Neuronal stem cell (in vitro differentiated cells): Measurements from ENCODE around the gene GSC2.

Source experiments
- DNase-seq: peaks from one replicate; pipeline ENCODE4 v3.0.0-alpha.2; 2013; ENCODE audit warnings: low spot score
- H2AFZ ChIP-seq: one replicate; pipeline ENCODE4 v1.6.1; 2013; ENCODE audit warnings: mild to moderate bottlenecking, low read length, inconsistent platforms
- H2AK5ac ChIP-seq: 2 replicates; pipeline ENCODE4 v1.6.1; 2013; ENCODE audit warnings: low read depth, mild to moderate bottlenecking, inconsistent platforms, low read length, moderate library complexity, mixed read lengths
- H2BK120ac ChIP-seq: 2 replicates; pipeline ENCODE4 v1.6.1; 2013; ENCODE audit warnings: low read depth, mild to moderate bottlenecking, inconsistent platforms, low read length, moderate library complexity, mixed read lengths
- H2BK12ac ChIP-seq: one replicate; pipeline ENCODE4 v1.6.1; 2013; ENCODE audit warnings: low read length, inconsistent platforms
- H2BK15ac ChIP-seq: 2 replicates; pipeline ENCODE4 v1.6.1; 2013; ENCODE audit warnings: mild to moderate bottlenecking, low read length, inconsistent platforms, mixed read lengths
- H2BK5ac ChIP-seq: one replicate; pipeline ENCODE4 v1.6.1; 2013; ENCODE audit warnings: inconsistent platforms, mild to moderate bottlenecking, low read length, moderate library complexity
- H3K14ac ChIP-seq: one replicate; pipeline ENCODE4 v1.6.1; 2013; ENCODE audit warnings: low read length, inconsistent platforms
- H3K18ac ChIP-seq: 2 replicates; pipeline ENCODE4 v1.6.1; 2013; ENCODE audit warnings: low read length, inconsistent platforms
- H3K23ac ChIP-seq: 2 replicates; pipeline ENCODE4 v1.6.1; 2013; ENCODE audit warnings: low read depth, mild to moderate bottlenecking, mixed read lengths, low read length, inconsistent platforms; ENCODE audit not compliant: poor library complexity
- H3K27ac ChIP-seq: replicated peaks from 3 replicates; pipeline ENCODE4 v1.5.1; 2013; ENCODE audit warnings: low read length, inconsistent platforms
- H3K27me3 ChIP-seq, 3 experiments: 2 replicates each; pipeline ENCODE4 v1.6.1; 2013; ENCODE audit warnings: low read length in 3 of 3, mild to moderate bottlenecking in 2 of 3, inconsistent platforms in 1 of 3, low read depth in 1 of 3, mixed read lengths in 1 of 3, moderate library complexity in 1 of 3; ENCODE audit not compliant: control insufficient read depth in 3 of 3, insufficient read depth in 3 of 3
- H3K36me3 ChIP-seq, 2 donors: replicated peaks in 1 of 2; 2 replicates each; pipeline ENCODE4 v1.6.1; 2013; ENCODE audit warnings: low read length in 2 of 2; ENCODE audit not compliant: control insufficient read depth in 2 of 2, insufficient read depth in 2 of 2
- H3K4ac ChIP-seq: 2 replicates; pipeline ENCODE4 v1.6.1; 2013; ENCODE audit warnings: inconsistent platforms, mild to moderate bottlenecking, low read length, moderate library complexity
- H3K4me1 ChIP-seq, 2 donors: 1 replicate in 1 of 2; 2 replicates in 1 of 2; pipeline ENCODE4 v1.6.1; 2013; ENCODE audit warnings: low read length in 2 of 2, low read depth in 1 of 2; ENCODE audit not compliant: control insufficient read depth in 2 of 2, insufficient read depth in 1 of 2
- H3K4me2 ChIP-seq: one replicate; pipeline ENCODE4 v1.6.1; 2013; ENCODE audit warnings: mild to moderate bottlenecking, low read length, inconsistent platforms; ENCODE audit not compliant: insufficient read depth, poor library complexity, severe bottlenecking
- H3K4me3 ChIP-seq, 2 donors: 2 replicates each; pipeline ENCODE4 v1.5.1; 2013; ENCODE audit warnings: low read length in 2 of 2, mild to moderate bottlenecking in 2 of 2, inconsistent platforms in 1 of 2, moderate library complexity in 1 of 2
- H3K79me1 ChIP-seq: one replicate; pipeline ENCODE4 v1.6.1; 2013; ENCODE audit warnings: low read depth, mild to moderate bottlenecking, inconsistent platforms, low read length, moderate library complexity
- H3K9ac ChIP-seq: one replicate; pipeline ENCODE4 v1.6.1; 2013; ENCODE audit warnings: mild to moderate bottlenecking, low read depth, low read length, inconsistent platforms; ENCODE audit not compliant: poor library complexity
- H3K9me3 ChIP-seq, 2 donors: replicated peaks in 1 of 2; 2 replicates each; pipeline versions ENCODE3 to v1.6.1; 2013; ENCODE audit warnings: low read length in 2 of 2, mild to moderate bottlenecking in 2 of 2, inconsistent platforms in 1 of 2, low read depth in 1 of 2, mixed read lengths in 1 of 2, moderate library complexity in 1 of 2; ENCODE audit not compliant: control insufficient read depth in 2 of 2, insufficient read depth in 1 of 2
- H4K8ac ChIP-seq: one replicate; pipeline ENCODE4 v1.6.1; 2013; ENCODE audit warnings: low read depth, mild to moderate bottlenecking, inconsistent platforms, low read length, moderate library complexity
- H4K91ac ChIP-seq: one replicate; pipeline ENCODE4 v1.6.1; 2013; ENCODE audit warnings: low read length, low read depth, mild to moderate bottlenecking, inconsistent platforms; ENCODE audit not compliant: poor library complexity
- WGBS, 2 donors: extraction: QIAGEN DNeasy Blood & Tissue Kit; methylation state at CpG; one replicate each; pipeline ENCODE4 v1.1.7; 2013; ENCODE audit warnings: missing lambda C conversion rate in 2 of 2, mixed read lengths in 1 of 2; ENCODE audit not compliant: insufficient read length in 2 of 2, insufficient replicate concordance in 1 of 2; ENCODE audit errors: extremely low coverage in 2 of 2; 5-methylcytosine and 5-hydroxymethylcytosine counted together

Gene GSC2

DNA sequence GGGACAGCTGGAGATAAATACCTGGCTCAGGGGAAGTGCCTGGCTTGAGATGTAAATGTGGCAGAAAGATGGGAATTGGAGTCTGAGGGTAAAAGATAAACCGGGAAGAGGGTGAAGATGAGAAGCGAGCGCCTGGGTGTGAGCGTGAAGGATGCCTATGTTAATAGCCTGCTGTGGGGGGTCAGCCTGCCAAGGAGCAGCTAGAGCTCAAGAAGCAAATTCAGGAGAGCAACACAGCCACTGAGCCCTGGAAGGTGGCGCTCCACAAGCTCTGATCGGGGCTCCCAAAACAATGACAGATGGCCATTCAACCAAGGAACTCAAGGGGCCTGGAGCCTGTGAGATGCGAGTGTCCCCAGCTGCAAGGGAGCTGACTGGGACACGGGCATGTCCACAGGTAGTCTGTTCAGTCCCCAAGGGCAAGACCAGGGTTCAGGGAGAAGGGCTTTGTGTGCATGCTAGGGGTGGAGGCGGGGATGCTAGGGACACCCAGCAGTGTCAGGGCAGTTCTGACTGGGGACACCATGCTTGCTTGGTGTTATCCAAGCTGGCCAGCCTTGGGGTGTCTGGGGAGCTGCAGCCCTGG, 2.8 kb downstream of the GSC2 start:
- no peak overlapping the region for H3K9ac ChIP-seq
- peaks cover 3% of the 10 kb centered on the region for H3K79me1 ChIP-seq
- H3K4me2 ChIP-seq, result no peak overlapping the region
- no peak overlapping the region for H3K27ac ChIP-seq
- peaks cover 39 to 63% (median 62%) of the 10 kb centered on the region in 3 experiments for H3K27me3 ChIP-seq
- H3K36me3 ChIP-seq, result peaks cover 4 to 5% of the 10 kb centered on the region in 2 donors
- no peak overlapping the region for H3K4ac ChIP-seq
- DNase-seq, result no peak
- no peak overlapping the region for H2BK120ac ChIP-seq
- peak overlapping the region in 1 of 2 donors; percentile 16 for H3K4me3 ChIP-seq
- H2BK5ac ChIP-seq, result no peak overlapping the region
- H3K9me3 ChIP-seq, result peaks cover 8 to 9% of the 10 kb centered on the region in 2 donors
- H2BK15ac ChIP-seq, result peak overlapping the region; percentile 10
- no peak overlapping the region for H2AK5ac ChIP-seq
- peaks cover 3 to 4% of the 10 kb centered on the region in 2 donors for H3K4me1 ChIP-seq
- no peak overlapping the region for H4K8ac ChIP-seq
- no peak overlapping the region for H2AFZ ChIP-seq
- H4K91ac ChIP-seq, result no peak overlapping the region
- no peak overlapping the region for H2BK12ac ChIP-seq
- WGBS, 2 donors, result no CpG with 5 or more reads among the region's 9 CpGs
- no peak overlapping the region for H3K14ac ChIP-seq
- no peak overlapping the region for H3K23ac ChIP-seq
- no peak overlapping the region for H3K18ac ChIP-seq

DNA sequence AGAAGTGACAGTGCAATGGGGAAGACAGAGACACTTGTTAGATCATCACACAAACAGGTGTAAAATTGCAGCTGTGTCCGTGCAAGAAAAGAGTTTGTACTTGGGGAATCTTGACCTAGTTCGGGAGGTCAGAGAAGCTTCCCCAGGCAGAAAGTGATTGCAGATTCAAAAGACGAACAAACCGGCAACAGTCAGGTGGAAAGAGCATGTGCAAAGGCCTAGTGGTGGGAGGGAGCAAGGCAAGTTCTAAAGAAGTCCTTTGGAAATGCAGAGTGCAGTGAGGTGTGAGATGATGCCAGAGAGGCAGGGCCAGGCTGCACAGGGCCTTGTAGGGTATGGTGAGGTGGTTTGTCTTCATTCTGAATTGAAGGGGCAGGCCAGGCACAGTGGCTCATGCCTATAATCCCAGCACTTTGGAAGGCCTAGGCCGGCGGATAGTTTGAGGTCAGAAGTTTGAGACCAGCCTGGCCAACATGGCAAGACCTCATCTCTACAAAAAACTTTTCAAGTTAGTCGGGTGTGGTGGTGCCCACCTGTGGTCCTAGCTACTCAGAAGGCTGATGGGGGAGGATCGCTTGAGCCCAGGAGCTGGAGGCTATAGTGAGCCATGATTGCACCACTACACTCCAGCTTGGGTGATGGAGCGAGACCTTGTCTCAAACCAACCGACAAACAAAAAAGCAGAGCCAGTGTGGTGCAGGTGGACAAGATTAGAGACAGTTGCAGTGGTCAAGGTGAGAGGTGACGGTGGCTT, 3.7 kb downstream of the GSC2 start:
- H3K79me1 ChIP-seq, result peaks cover 3% of the 10 kb centered on the region
- H2BK15ac ChIP-seq, result no peak overlapping the region
- peaks cover 4% of the 10 kb centered on the region in 2 donors for H3K9me3 ChIP-seq
- H3K14ac ChIP-seq, result no peak overlapping the region
- no peak overlapping the region for H4K8ac ChIP-seq
- H3K27me3 ChIP-seq, result peaks cover 32 to 54% (median 53%) of the 10 kb centered on the region in 3 experiments
- no peak overlapping the region for H4K91ac ChIP-seq
- H3K4me1 ChIP-seq, result peaks cover 3 to 4% of the 10 kb centered on the region in 2 donors
- H2BK120ac ChIP-seq, result no peak overlapping the region
- no peak overlapping the region for H3K9ac ChIP-seq
- DNase-seq, result no peak
- no peak overlapping the region for H3K18ac ChIP-seq
- H3K36me3 ChIP-seq, result peaks cover 10 to 14% of the 10 kb centered on the region in 2 donors
- no peak overlapping the region for H3K4me2 ChIP-seq
- H2AFZ ChIP-seq, result no peak overlapping the region
- no peak overlapping the region for H2BK12ac ChIP-seq
- H3K4me3 ChIP-seq, result no peak overlapping the region
- no peak overlapping the region for H2AK5ac ChIP-seq
- H3K23ac ChIP-seq, result no peak overlapping the region
- H3K27ac ChIP-seq, result no peak overlapping the region
- H3K4ac ChIP-seq, result no peak overlapping the region
- no CpG with 5 or more reads among the region's 11 CpGs for WGBS, 2 donors
- no peak overlapping the region for H2BK5ac ChIP-seq

- Histone ChIP-seq H3K4me1 (peaks cover 3 to 4% of the 10 kb centered on the region in 2 donors), H3K18ac (peak overlapping the region; percentile 96), H2BK12ac (no peak overlapping the region), H2BK15ac (no peak overlapping the region), H2BK5ac (no peak overlapping the region), H3K27me3 (peaks cover 9 to 33% (median 30%) of the 10 kb centered on the region in 3 experiments), H2AFZ (peak overlapping the region; percentile 85), H3K27ac (no peak overlapping the region), H3K9me3 (peaks cover 0 to 2% of the 10 kb centered on the region in 2 donors), H2AK5ac (peak overlapping the region; percentile 73), H4K91ac (no peak overlapping the region), H3K79me1 (peaks cover 3% of the 10 kb centered on the region), H3K9ac (peak overlapping the region; percentile 98), H3K36me3 (peaks cover 31 to 38% of the 10 kb centered on the region in 2 donors), H2BK120ac (no peak overlapping the region), H3K4ac (no peak overlapping the region), H3K4me2 (peak overlapping the region; percentile 80), H3K4me3 (peak overlapping the region; percentile 73 to 97), H4K8ac (peak overlapping the region; percentile 70), H3K14ac (no peak overlapping the region), H3K23ac (peak overlapping the region; percentile 99)
- WGBS, 2 donors, result no CpG with 5 or more reads among the region's 17 CpGs
- no peak for DNase-seq
These were observed 6.1 kb downstream of the GSC2 start for GRCh38 chr22:19143967-19144400.

DNA sequence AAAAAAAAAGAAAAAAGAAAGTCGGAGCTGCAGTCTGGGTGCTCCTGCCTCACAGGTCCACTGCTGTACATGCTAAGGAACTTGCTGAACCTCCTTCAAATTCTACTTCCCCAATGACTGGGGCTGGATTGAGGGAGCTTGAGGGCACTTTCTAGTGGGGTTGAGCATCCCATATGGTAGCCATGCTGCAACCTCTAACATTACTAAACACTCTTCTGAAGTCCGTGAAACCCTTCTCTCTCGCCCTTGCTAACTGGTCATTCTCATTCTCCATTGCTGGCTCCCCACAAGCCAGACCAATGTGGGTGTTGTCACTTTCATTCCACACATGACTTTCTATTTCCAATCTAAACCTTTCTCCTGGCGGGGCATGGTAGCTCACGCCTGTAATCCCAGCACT, 6.9 kb downstream of the GSC2 start:
- Histone ChIP-seq H3K9me3 (peaks cover 0 to 2% of the 10 kb centered on the region in 2 donors), H3K4me3 (peak overlapping the region in 1 of 2 donors; percentile 73), H2BK12ac (no peak overlapping the region), H4K91ac (no peak overlapping the region), H2BK5ac (no peak overlapping the region), H3K27me3 (peaks cover 2 to 26% (median 22%) of the 10 kb centered on the region in 3 experiments), H3K79me1 (peaks cover 3% of the 10 kb centered on the region), H3K36me3 (peaks cover 38 to 46% of the 10 kb centered on the region in 2 donors), H2BK120ac (no peak overlapping the region), H3K18ac (no peak overlapping the region), H3K9ac (no peak overlapping the region), H2BK15ac (no peak overlapping the region), H2AK5ac (no peak overlapping the region), H3K27ac (no peak overlapping the region), H3K23ac (no peak overlapping the region), H3K4me2 (no peak overlapping the region), H3K4ac (no peak overlapping the region), H4K8ac (no peak overlapping the region), H3K14ac (no peak overlapping the region), H2AFZ (no peak overlapping the region), H3K4me1 (peaks cover 3 to 4% of the 10 kb centered on the region in 2 donors)
- no peak for DNase-seq
- no CpG with 5 or more reads among the region's 5 CpGs for WGBS, 2 donors
